Esophagus muscularis mucosa (tissue), 4 donors: ENCODE results near the gene GABRA4. TPM values are rescaled to one million over a fixed set of nuclear protein-coding genes. Genes with fewer than 3 reads are reported as not detected.

ENCODE experiments used
- DNase-seq: peaks from one replicate; pipeline ENCODE4 v3.0.0-alpha.2; 2017; ENCODE audit errors: extremely low spot score
- H3K27ac ChIP-seq, 4 donors: fragments of 200-600 bp; sonication (generic); replicated peaks in 1 of 4; 1 replicate in 3 of 4; 2 replicates in 1 of 4; pipeline ENCODE4 v1.5.1; 2016 to 2019; ENCODE audit warnings: mild to moderate bottlenecking in 1 of 4
- H3K27me3 ChIP-seq, 4 donors: fragments of 200-600 bp; sonication (generic); one replicate each; pipeline versions ENCODE4 v1.5.1 to v1.6.0; 2016 to 2019
- H3K36me3 ChIP-seq, 4 donors: fragments of 200-600 bp; sonication (generic); one replicate each; pipeline ENCODE4 v1.5.1; 2016 to 2019
- H3K4me1 ChIP-seq, 4 donors: fragments of 200-600 bp; sonication (generic); one replicate each; pipeline ENCODE4 v1.5.1; 2016 to 2019
- H3K4me3 ChIP-seq, 4 donors: fragments of 200-600 bp; sonication (generic); 1 replicate in 2 of 4; 2 replicates in 2 of 4; pipeline ENCODE4 v1.5.1; 2016 to 2019; ENCODE audit warnings: mild to moderate bottlenecking in 4 of 4, moderate library complexity in 1 of 4
- H3K9me3 ChIP-seq, 4 donors: fragments of 200-600 bp; sonication (generic); 1 replicate in 3 of 4; 2 replicates in 1 of 4; pipeline ENCODE4 v1.5.1; 2016 to 2019
- EP300 ChIP-seq: sonication (generic); formaldehyde crosslinking; IDR thresholded peaks from one replicate; pipeline ENCODE4 v1.6.1; 2017; ENCODE audit warnings: antibody characterized with exemption
- POLR2A ChIP-seq: fragments of 450-650 bp; IDR thresholded peaks from one replicate; pipeline ENCODE4 v1.6.1; 2017; ENCODE audit warnings: antibody characterized with exemption, moderate library complexity, mild to moderate bottlenecking, low read depth
- POLR2AphosphoS5 ChIP-seq, 2 donors: sonication (generic); formaldehyde crosslinking; IDR thresholded peaks; one replicate each; pipeline ENCODE4 v1.6.1; 2017; ENCODE audit warnings: antibody characterized with exemption in 2 of 2
- WGBS: methylation state at CpG from one replicate; pipeline ENCODE4 v1.1.5; 2018; 5-methylcytosine and 5-hydroxymethylcytosine counted together
- intact Hi-C: fragments of 100-400 bp; cut with DNase I; formaldehyde crosslinking; loops from one replicate; pipeline ENCODE4 v1.15.1; 2023
- total RNA-seq, 4 donors: library from RNA; depleted of rRNA; stranded (reverse); fragments of >200 nt; gene quantifications; one replicate each; pipeline versions ENCODE4 v1.1.0 to v1.2.1, GENCODE V29; 2016
- TF ChIP-seq, protein P1 (sequence below), 3 experiments: fragments of 200-600 bp in 2 of 3; fragments of 450-650 bp in 1 of 3; sonication (generic) in 2 of 3; IDR thresholded peaks; one replicate each; pipeline ENCODE4 v1.5.1; 2017 to 2019; ENCODE audit warnings: antibody characterized with exemption in 3 of 3, mild to moderate bottlenecking in 2 of 3, moderate library complexity in 1 of 3

Gene GABRA4
- total RNA-seq, 4 donors from 2014 or later = under 0.01 TPM; not detected in 2

DNA sequence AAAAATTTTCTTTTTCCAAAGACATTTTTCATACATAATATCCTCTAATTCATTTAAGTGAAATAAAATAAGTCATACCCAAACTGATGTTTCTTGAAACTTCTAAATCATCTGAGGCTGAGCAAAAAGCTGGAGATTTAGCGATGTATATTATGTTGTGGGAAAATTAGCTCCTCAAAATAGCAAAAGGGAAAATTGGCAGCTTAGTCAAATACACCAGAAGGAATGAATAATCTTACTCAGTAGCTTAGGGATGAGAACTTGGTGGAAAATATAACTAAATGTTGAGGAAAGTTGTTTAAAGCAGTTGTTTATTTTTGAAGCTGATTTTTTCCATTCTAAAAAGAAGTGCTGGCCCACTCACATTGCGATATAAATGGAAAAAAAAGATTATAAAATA lies 40.9 kb downstream of the GABRA4 start:
- Histone ChIP-seq H3K27ac (no peak overlapping the region), H3K4me1 (peaks cover 0 to 3% (median 0%) of the 10 kb centered on the region in 4 donors), H3K27me3 (peaks cover 0 to 2% (median 0%) of the 10 kb centered on the region in 4 donors), H3K36me3 (no peaks in the 10 kb centered on the region), H3K9me3 (no peaks in the 10 kb centered on the region), H3K4me3 (no peak overlapping the region)
- intact Hi-C loops = no loop called here
- DNase-seq = no peak
- TF ChIP-seq POLR2A = no peak
- no peak for TF ChIP-seq POLR2AphosphoS5 (IDR thresholded peaks at IDR 0.05)
- TF ChIP-seq, protein P1, sequence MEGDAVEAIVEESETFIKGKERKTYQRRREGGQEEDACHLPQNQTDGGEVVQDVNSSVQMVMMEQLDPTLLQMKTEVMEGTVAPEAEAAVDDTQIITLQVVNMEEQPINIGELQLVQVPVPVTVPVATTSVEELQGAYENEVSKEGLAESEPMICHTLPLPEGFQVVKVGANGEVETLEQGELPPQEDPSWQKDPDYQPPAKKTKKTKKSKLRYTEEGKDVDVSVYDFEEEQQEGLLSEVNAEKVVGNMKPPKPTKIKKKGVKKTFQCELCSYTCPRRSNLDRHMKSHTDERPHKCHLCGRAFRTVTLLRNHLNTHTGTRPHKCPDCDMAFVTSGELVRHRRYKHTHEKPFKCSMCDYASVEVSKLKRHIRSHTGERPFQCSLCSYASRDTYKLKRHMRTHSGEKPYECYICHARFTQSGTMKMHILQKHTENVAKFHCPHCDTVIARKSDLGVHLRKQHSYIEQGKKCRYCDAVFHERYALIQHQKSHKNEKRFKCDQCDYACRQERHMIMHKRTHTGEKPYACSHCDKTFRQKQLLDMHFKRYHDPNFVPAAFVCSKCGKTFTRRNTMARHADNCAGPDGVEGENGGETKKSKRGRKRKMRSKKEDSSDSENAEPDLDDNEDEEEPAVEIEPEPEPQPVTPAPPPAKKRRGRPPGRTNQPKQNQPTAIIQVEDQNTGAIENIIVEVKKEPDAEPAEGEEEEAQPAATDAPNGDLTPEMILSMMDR (IDR thresholded peaks at IDR 0.05) = no peak
- TF ChIP-seq EP300 = no peak
- 64% methylated on average over 2 of the region's 2 CpGs for WGBS

DNA sequence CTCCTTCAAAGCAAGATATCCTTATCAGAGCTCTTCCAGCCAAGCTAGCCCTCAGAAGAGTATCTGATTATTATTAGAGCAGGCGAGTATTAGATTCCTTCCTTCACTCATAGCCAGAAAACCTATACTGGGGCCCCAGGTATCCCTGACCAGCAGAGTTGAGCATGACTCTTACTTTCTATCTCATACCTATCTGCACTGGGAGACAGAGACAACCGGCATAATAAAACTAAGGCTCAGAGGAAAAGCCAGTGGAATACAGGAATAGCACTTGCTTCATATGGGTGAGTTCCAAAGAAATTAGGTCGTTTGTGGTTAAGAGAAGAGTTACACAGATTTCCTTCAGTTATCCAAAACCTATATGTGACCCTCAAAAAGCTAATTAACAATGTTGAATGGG lies 42.6 kb downstream of the GABRA4 start:
- DNase-seq = no peak
- no peaks in the 10 kb centered on the region for H3K36me3 ChIP-seq

GRCh38 chr4:46949822-46950221 lies 43.6 kb downstream of the GABRA4 start:
- Histone ChIP-seq H3K4me1 (peaks cover 0 to 8% (median 0%) of the 10 kb centered on the region in 4 donors), H3K27ac (no peak overlapping the region), H3K36me3 (no peaks in the 10 kb centered on the region), H3K9me3 (no peaks in the 10 kb centered on the region), H3K4me3 (no peak overlapping the region), H3K27me3 (peaks cover 0 to 2% (median 0%) of the 10 kb centered on the region in 4 donors)
- 84% methylated on average over 1 of the region's 1 CpG for WGBS
- intact Hi-C loops = no loop called here
- DNase-seq = no peak
- no peak for TF ChIP-seq POLR2AphosphoS5 (IDR thresholded peaks at IDR 0.05)
- TF ChIP-seq EP300 = no peak
- no peak for TF ChIP-seq POLR2A
- TF ChIP-seq, protein P1 (IDR thresholded peaks at IDR 0.05) = no peak

More for the DNA sequence above, 42.6 kb downstream of the GABRA4 start:
- intact Hi-C loops = no loop called here
- no peaks in the 10 kb centered on the region for H3K9me3 ChIP-seq
- peaks cover 0 to 2% (median 0%) of the 10 kb centered on the region in 4 donors for H3K27me3 ChIP-seq
- H3K4me1 ChIP-seq = peaks cover 0 to 8% (median 0%) of the 10 kb centered on the region in 4 donors
- H3K4me3 ChIP-seq = no peak overlapping the region
- WGBS = 78% methylated on average over 3 of the region's 3 CpGs
- TF ChIP-seq POLR2A (no peak), POLR2AphosphoS5 (IDR thresholded peaks at IDR 0.05) (no peak), EP300 (no peak)
- TF ChIP-seq, protein P1 (IDR thresholded peaks at IDR 0.05) = no peak
- no peak overlapping the region for H3K27ac ChIP-seq

DNA sequence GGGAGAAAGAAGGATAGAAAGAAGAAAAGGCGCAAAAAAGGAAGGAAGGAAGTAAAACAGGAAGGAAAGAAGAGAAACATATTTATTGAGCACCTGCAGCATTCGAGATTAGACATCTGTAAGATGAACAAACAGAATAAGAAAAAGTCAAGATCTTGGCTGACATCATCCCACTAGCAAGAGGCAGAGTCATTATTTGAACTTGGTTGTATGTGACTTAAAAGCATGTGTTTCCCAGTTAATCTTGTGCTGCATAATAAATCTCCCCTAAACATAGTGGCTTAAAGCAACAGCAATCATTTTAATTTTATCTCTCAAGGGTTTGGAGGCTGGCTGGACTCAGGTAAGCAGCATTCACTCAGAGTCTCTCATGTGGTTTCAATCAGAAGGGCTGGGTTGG lies 45.8 kb downstream of the GABRA4 start:
- H3K4me1 ChIP-seq = peaks cover 0 to 8% (median 0%) of the 10 kb centered on the region in 4 donors
- intact Hi-C loops = no loop called here

More for the DNA sequence above, 45.8 kb downstream of the GABRA4 start:
- no peak overlapping the region for H3K27ac ChIP-seq
- WGBS = 69% methylated on average over 2 of the region's 2 CpGs
- no peaks in the 10 kb centered on the region for H3K27me3 ChIP-seq
- no peaks in the 10 kb centered on the region for H3K36me3 ChIP-seq
- no peak overlapping the region for H3K4me3 ChIP-seq
- no peak for DNase-seq
- H3K9me3 ChIP-seq = no peaks in the 10 kb centered on the region
- TF ChIP-seq, protein P1 (IDR thresholded peaks at IDR 0.05) = no peak
- TF ChIP-seq POLR2AphosphoS5 (IDR thresholded peaks at IDR 0.05) (no peak), EP300 (no peak), POLR2A (no peak)
